VCaP (cell line): ENCODE measurements around the gene ARG2.

ENCODE experiments used
- H3K27ac ChIP-seq: fragments of 450-650 bp; 2 replicates; pipeline ENCODE4 v1.5.1; 2017
- TF ChIP-seq, protein P1 (sequence below): fragments of 450-650 bp; conservative IDR thresholded peaks from 2 replicates; pipeline ENCODE4 v1.5.1; 2017; ENCODE audit warnings: mild to moderate bottlenecking, moderate library complexity

The ARG2 gene

DNA sequence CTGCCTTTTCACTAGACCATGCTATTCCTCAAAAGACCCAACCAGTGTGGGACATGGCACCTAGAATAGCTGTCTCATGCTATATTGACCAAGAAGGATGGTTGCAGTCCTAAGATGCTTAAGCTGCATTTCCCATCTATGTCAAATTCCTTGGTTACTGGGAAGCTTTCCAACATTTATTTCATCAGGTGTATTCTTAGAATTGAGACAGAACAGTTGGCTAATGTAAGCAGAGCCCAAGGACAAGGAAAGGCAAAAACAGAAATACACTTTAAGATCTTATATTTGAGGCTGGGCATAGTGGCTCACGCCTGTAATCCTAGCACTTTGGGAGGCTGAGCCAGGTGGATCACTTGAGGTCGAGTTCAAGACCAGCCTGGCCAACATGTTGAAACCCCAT, 24.7 kb downstream of the ARG2 start:
- no peak overlapping the region for H3K27ac ChIP-seq
- TF ChIP-seq, protein P1, sequence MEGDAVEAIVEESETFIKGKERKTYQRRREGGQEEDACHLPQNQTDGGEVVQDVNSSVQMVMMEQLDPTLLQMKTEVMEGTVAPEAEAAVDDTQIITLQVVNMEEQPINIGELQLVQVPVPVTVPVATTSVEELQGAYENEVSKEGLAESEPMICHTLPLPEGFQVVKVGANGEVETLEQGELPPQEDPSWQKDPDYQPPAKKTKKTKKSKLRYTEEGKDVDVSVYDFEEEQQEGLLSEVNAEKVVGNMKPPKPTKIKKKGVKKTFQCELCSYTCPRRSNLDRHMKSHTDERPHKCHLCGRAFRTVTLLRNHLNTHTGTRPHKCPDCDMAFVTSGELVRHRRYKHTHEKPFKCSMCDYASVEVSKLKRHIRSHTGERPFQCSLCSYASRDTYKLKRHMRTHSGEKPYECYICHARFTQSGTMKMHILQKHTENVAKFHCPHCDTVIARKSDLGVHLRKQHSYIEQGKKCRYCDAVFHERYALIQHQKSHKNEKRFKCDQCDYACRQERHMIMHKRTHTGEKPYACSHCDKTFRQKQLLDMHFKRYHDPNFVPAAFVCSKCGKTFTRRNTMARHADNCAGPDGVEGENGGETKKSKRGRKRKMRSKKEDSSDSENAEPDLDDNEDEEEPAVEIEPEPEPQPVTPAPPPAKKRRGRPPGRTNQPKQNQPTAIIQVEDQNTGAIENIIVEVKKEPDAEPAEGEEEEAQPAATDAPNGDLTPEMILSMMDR = no peak

DNA sequence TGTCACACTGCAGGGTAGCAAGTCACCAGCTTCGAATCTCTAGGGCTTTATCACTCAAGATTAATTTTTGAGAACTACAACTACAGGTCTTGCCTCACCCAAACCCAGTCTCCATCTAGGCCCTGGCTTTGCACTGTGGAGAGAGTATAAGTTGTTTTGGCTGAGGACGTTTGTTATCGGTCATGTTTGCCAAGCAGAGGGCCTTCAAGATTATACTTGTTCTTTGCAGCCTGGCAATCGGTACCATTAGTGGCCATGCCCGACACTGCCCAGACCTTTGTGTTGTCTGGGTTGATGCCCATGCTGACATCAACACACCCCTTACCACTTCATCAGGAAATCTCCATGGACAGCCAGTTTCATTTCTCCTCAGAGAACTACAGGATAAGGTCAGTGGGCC, 25.7 kb downstream of the ARG2 start:
- H3K27ac ChIP-seq = no peak overlapping the region
- TF ChIP-seq, protein P1 = no peak

DNA sequence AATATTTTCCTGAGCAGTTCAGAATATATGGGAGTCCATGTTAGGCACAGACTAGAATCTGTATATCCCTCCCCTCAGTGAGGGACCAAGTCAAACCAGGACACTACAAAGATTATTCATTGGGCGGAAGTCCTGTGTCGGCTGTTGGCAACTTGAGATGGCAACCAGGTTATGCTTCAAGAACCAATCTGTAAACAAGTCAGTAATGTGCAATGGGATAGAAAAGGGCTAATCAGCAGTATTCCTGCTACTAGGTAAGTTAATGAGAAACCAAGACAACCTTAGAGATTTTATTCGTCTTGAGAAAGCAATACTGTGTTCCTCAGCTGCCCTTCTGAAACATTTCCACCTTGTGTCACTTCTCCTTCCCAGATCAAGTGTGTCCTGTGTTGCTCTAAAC, 26.4 kb downstream of the ARG2 start:
- TF ChIP-seq, protein P1 = no peak
- no peak overlapping the region for H3K27ac ChIP-seq

DNA sequence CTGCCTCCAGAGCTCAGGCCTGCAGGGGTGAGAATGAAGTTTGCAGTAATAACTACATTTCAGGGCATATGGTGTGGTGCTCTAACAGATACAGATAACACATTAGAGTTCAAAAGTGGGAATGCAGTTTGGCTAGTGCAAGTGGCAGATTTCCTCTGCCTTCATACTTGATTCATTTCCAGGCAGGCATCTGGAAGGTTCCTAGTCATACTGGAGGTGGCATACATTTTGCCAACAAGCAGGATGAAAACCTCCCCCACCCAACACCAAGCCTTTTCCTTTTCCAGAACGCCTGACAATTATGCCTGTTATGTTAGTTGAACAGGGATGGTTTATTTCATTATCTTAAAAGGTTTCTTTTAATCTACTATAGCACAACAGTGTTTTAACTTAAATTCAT, 30.4 kb downstream of the ARG2 start:
- TF ChIP-seq, protein P1 = no peak
- no peak overlapping the region for H3K27ac ChIP-seq

DNA sequence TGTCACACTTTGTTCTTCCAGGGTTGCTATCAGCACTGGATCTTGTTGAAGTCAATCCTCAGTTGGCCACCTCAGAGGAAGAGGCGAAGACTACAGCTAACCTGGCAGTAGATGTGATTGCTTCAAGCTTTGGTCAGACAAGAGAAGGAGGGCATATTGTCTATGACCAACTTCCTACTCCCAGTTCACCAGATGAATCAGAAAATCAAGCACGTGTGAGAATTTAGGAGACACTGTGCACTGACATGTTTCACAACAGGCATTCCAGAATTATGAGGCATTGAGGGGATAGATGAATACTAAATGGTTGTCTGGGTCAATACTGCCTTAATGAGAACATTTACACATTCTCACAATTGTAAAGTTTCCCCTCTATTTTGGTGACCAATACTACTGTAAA, 31.0 kb downstream of the ARG2 start:
- TF ChIP-seq, protein P1 = no peak
- H3K27ac ChIP-seq = no peak overlapping the region

DNA sequence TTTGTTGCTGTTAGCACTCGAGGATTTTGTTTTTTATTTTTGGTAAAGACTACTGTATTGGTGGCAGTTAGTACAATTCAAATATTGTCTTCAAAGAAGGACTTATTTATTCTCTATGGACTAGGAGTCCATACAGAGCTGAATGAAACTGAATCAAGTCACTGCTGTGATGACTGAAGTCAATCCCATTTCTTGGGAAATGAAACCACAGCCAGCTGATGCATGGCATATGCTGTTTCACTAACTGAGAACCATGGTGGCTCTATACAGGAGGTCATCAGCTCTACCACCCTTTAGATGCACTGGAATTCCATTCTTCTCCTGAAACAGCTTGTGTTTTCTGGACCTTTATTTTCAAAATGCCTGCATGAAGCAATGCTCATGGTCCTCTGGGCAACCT, 32.5 kb downstream of the ARG2 start:
- TF ChIP-seq, protein P1 = no peak
- no peak overlapping the region for H3K27ac ChIP-seq

DNA sequence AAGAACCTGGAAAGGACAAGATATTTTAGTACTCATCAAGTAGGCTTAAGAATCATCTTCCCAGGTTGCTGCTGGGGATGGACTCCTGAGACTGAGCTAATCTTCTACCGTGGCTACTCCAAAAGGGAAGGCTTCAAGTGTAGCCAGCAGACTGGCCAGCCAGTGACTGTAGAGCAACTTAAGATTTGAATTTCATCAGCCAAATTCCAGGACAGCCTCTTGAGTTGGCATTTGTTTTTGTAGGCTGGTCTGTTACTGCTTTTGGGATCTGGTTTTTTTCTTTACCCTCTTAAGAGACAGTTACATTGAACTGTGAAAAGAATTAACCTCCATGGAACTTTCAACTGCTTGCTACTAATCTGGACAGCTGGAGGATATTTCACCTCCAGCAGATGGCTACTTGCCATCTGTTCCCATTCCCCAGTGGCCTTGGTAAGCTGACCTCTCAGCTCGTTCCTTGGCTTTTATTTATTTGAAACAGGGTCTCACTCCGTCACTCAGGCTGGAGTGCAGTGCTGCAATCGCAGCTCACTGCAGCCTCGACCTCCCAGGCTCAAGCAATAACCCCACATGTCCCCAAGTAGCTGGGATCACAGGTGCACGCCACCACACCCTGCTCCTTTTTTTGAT, 34.0 kb downstream of the ARG2 start:
- H3K27ac ChIP-seq = no peak overlapping the region
- TF ChIP-seq, protein P1 = no peak

DNA sequence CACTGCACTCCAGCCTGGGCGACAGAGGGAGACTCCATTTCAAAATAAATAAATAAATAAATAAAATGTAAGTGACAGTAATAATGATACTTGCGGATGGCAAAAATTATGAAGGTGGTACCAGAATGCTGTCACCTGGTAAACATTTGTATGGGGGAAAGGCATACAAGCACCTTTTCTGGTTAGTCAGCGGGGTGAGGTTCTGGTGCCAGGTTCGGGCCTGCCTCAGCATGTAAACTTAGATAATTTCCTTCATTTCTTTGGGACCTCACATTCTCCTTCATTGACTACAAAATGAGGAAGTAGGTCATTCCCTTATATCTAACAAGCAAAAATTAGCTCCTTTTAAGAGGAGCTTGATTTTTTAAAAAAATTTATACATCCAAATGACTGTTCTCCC, 43.9 kb downstream of the ARG2 start:
- H3K27ac ChIP-seq = no peak overlapping the region
- TF ChIP-seq, protein P1 = no peak
